C4-2B (cell line): ENCODE results near the gene ANKMY1.

Experiments
- CTCF ChIP-seq: fragments of 450-650 bp; conservative IDR thresholded peaks from 2 replicates; pipeline ENCODE4 v1.5.1; 2017; ENCODE audit warnings: mild to moderate bottlenecking
- ZFX ChIP-seq: fragments of 450-650 bp; IDR thresholded peaks from 2 replicates; pipeline ENCODE4 v1.6.1; 2017

DNA sequence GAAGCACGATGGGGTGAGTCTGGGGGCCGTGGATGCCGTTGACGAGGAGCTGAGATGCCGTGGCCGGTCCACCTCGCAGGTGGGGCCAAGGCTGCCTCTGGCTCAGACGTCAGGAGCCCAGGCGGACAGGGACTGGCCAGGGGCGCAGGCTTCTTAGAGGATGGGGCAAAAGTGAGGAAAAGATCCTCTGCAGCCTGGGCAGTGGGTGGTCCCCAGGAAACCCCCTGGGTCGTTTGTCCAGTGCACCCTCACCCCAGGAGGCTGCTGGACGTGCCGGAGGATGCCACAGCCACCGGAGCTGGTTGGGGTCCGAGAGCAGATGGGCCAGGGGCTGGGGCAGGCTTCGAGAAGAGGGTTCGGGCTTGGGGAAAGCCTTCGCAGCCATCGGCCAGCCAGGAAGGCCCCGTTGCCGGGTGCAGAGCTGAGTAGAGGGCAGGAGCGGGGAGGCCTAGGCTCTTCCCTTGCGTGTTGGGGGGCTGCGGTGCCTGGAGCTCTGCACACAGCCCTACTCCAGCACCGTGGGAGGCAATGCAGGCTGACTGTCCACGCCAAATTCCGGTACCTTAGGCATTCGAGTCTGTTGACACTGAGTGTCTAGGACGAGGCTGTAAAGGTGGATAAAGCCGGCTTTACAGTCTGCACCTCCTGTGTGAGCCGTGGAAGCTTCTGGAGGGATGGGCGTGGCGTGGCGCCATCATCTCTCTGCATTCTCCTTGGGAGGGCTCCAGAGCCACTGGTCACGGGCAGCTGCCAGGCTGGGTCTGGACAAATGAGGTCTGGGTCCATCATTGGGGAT, 103.5 kb downstream of the ANKMY1 start:
- no peak for TF ChIP-seq CTCF
- no peak for TF ChIP-seq ZFX
